Measurements from ENCODE around the gene ZDHHC24.
"Not testable (repeated sequence)": the region's sequence is repeated elsewhere in the genome, so short reads cannot be mapped to it uniquely, and the experiment has no call there.

Gene ZDHHC24

GRCh38 chr11:66545701-66546367 lies at the start of gene ZDHHC24:
ZDHHC24 (minus strand) TSS chr11:66546048; CDS start chr11:66546003, 45 bp downstream.
- DNase-seq (ENCODE audit: low read depth in 2 of 2) = peak; percentile 91 to 94

GRCh38 chr11:66595245-66595904 lies 49.5 kb upstream of the ZDHHC24 start:
- DNase-seq (ENCODE audit: low read depth in 2 of 2) = no peak

- DNase-seq (ENCODE audit: low read depth in 2 of 2) = no peak
Measured at GRCh38 chr11:66593650-66594049, 47.8 kb upstream of the ZDHHC24 start.

- DNase-seq (ENCODE audit: low read depth in 2 of 2) = no peak
Measured at GRCh38 chr11:66593303-66593635, 47.4 kb upstream of the ZDHHC24 start.

GRCh38 chr11:66592457-66593302 lies 46.8 kb upstream of the ZDHHC24 start, which contains the start of the genes CCDC87 and CCS:
CCDC87 (minus strand) TSS chr11:66593063; CDS start chr11:66593015, 48 bp downstream.
CCS (plus strand) TSS chr11:66593185; CDS start chr11:66593262, 77 bp downstream.
- peak; percentile 79 to 82 for DNase-seq (ENCODE audit: low read depth in 2 of 2)

GRCh38 chr11:66591175-66591574 lies 45.3 kb upstream of the ZDHHC24 start:
- no peak for DNase-seq (ENCODE audit: low read depth in 2 of 2)

- DNase-seq (ENCODE audit: low read depth in 2 of 2) = no peak
Measured at GRCh38 chr11:66589996-66590675, 44.3 kb upstream of the ZDHHC24 start.

- not testable (repeated sequence) for DNase-seq (ENCODE audit: low read depth in 2 of 2)
Measured at GRCh38 chr11:66589315-66589714, 43.5 kb upstream of the ZDHHC24 start.

GRCh38 chr11:66586136-66586535 lies 40.3 kb upstream of the ZDHHC24 start:
- DNase-seq (ENCODE audit: low read depth in 2 of 2) = no peak

GRCh38 chr11:66585447-66585846 lies 39.6 kb upstream of the ZDHHC24 start:
- DNase-seq (ENCODE audit: low read depth in 2 of 2) = not testable (repeated sequence)

GRCh38 chr11:66582565-66583147 lies 36.8 kb upstream of the ZDHHC24 start:
- not testable (repeated sequence) for DNase-seq (ENCODE audit: low read depth in 2 of 2)

- DNase-seq (ENCODE audit: low read depth in 2 of 2) = no peak
Measured at GRCh38 chr11:66581261-66581660, 35.4 kb upstream of the ZDHHC24 start.

- no peak for DNase-seq (ENCODE audit: low read depth in 2 of 2)
Measured at GRCh38 chr11:66580803-66581202, 35.0 kb upstream of the ZDHHC24 start.

- DNase-seq (ENCODE audit: low read depth in 2 of 2) = peak; percentile 20 to 36
Measured at GRCh38 chr11:66579017-66579606, 33.3 kb upstream of the ZDHHC24 start.

GRCh38 chr11:66570850-66571180 lies 25.0 kb upstream of the ZDHHC24 start:
- no peak for DNase-seq (ENCODE audit: low read depth in 2 of 2)

GRCh38 chr11:66570079-66570849 lies 24.4 kb upstream of the ZDHHC24 start:
- DNase-seq (ENCODE audit: low read depth in 2 of 2) = no peak

- no peak for DNase-seq (ENCODE audit: low read depth in 2 of 2)
Measured at GRCh38 chr11:66569076-66569475, 23.2 kb upstream of the ZDHHC24 start.

GRCh38 chr11:66568124-66568916 lies 22.5 kb upstream of the ZDHHC24 start, which contains the start of gene CTSF:
CTSF (minus strand) TSS chr11:66568606; CDS start chr11:66568486, 120 bp downstream.
- DNase-seq (ENCODE audit: low read depth in 2 of 2) = peak in 1 of 2 experiments; percentile 32

GRCh38 chr11:66567787-66568123 lies 21.9 kb upstream of the ZDHHC24 start:
- DNase-seq (ENCODE audit: low read depth in 2 of 2) = no peak

All from fibroblast of skin of left biceps (primary cell).